ENCODE results near the gene OSBPL9. TPM values are rescaled to one million over a fixed set of nuclear protein-coding genes. Genes with fewer than 3 reads are reported as not detected.

Gene OSBPL9
- total and polyA plus RNA-seq, 2 experiments from 2014 or later = 82.7 to 102 TPM

GRCh38 chr1:51650198-51650597 is 33.3 kb downstream of the OSBPL9 start:
- H3K27ac ChIP-seq (ENCODE audit: low read depth) = 0 out of 2 replicates have a peak overlapping the region, but pooled peaks have one; percentile 48
- ATAC-seq (no peak), DNase-seq (ENCODE audit: low spot score) (no peak)
- no peak overlapping the region for H3K4me3 Mint-ChIP-seq
- H3K27ac Mint-ChIP-seq = peak overlapping the region; percentile 42; the same call in 1 of the 2 replicates
- no peaks in the 10 kb centered on the region for H3K9me3 Mint-ChIP-seq
- no peak overlapping the region for H3K4me3 ChIP-seq
- no peak overlapping the region for H2AFZ ChIP-seq
- no peaks in the 10 kb centered on the region for H3K27me3 Mint-ChIP-seq (ENCODE audit: insufficient read depth, low read depth, poor library complexity)
- H3K36me3 ChIP-seq (ENCODE audit: insufficient read depth) = no peaks in the 10 kb centered on the region
- no peaks in the 10 kb centered on the region for H3F3A ChIP-seq (replicated peaks; ENCODE audit: low read depth)
- H3K4me1 ChIP-seq (ENCODE audit: insufficient read depth) = peaks cover 27% of the 10 kb centered on the region; the same call in 1 of the 2 replicates
- no peaks in the 10 kb centered on the region for H3K27me3 ChIP-seq (ENCODE audit: insufficient read depth)
- H3K4me1 Mint-ChIP-seq = peaks cover 20% of the 10 kb centered on the region
- no peaks in the 10 kb centered on the region for H3K36me3 Mint-ChIP-seq (ENCODE audit: low read depth)
- no peaks in the 10 kb centered on the region for H3K9me2 ChIP-seq (ENCODE audit: insufficient read depth)
- H3K79me2 ChIP-seq (replicated peaks; ENCODE audit: insufficient read depth) = peaks cover 23% of the 10 kb centered on the region
- H3K4me2 ChIP-seq = 0 out of 2 replicates have a peak overlapping the region, but pooled peaks have one; percentile 9
- no peaks in the 10 kb centered on the region for H4K20me1 ChIP-seq (replicated peaks; ENCODE audit: insufficient read depth)
- TF ChIP-seq NANOG (IDR thresholded peaks at IDR 0.05; ENCODE audit: borderline replicate concordance) = no peak
- TF ChIP-seq ZNF114 (CRISPR knock-in tag; IDR thresholded peaks at IDR 0.05) = no peak
- no peak for TF ChIP-seq ZNF331 (CRISPR knock-in tag; IDR thresholded peaks at IDR 0.05; ENCODE audit: low read depth)
- TF ChIP-seq, protein P1, sequence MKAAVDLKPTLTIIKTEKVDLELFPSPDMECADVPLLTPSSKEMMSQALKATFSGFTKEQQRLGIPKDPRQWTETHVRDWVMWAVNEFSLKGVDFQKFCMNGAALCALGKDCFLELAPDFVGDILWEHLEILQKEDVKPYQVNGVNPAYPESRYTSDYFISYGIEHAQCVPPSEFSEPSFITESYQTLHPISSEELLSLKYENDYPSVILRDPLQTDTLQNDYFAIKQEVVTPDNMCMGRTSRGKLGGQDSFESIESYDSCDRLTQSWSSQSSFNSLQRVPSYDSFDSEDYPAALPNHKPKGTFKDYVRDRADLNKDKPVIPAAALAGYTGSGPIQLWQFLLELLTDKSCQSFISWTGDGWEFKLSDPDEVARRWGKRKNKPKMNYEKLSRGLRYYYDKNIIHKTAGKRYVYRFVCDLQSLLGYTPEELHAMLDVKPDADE (IDR thresholded peaks at IDR 0.05) = no peak
- no peak for TF ChIP-seq POLR2AphosphoS5 (IDR thresholded peaks at IDR 0.05; ENCODE audit: low read depth)
- no peak for TF ChIP-seq CREB1 (CRISPR knock-in tag; IDR thresholded peaks at IDR 0.05; ENCODE audit: low read depth)
- no peak for TF ChIP-seq REST (IDR thresholded peaks at IDR 0.05; ENCODE audit: unreplicated experiment)
- no peak for TF ChIP-seq EZH2 (IDR thresholded peaks at IDR 0.05; ENCODE audit: low read depth, unreplicated experiment)
- TF ChIP-seq JUNB (IDR thresholded peaks at IDR 0.05; ENCODE audit: unreplicated experiment) = no peak
- TF ChIP-seq EZH2phosphoT487 (IDR thresholded peaks at IDR 0.05; ENCODE audit: unreplicated experiment) = no peak
- TF ChIP-seq ZNF462 (CRISPR knock-in tag; IDR thresholded peaks at IDR 0.05) = no peak
- TF ChIP-seq, protein P2, sequence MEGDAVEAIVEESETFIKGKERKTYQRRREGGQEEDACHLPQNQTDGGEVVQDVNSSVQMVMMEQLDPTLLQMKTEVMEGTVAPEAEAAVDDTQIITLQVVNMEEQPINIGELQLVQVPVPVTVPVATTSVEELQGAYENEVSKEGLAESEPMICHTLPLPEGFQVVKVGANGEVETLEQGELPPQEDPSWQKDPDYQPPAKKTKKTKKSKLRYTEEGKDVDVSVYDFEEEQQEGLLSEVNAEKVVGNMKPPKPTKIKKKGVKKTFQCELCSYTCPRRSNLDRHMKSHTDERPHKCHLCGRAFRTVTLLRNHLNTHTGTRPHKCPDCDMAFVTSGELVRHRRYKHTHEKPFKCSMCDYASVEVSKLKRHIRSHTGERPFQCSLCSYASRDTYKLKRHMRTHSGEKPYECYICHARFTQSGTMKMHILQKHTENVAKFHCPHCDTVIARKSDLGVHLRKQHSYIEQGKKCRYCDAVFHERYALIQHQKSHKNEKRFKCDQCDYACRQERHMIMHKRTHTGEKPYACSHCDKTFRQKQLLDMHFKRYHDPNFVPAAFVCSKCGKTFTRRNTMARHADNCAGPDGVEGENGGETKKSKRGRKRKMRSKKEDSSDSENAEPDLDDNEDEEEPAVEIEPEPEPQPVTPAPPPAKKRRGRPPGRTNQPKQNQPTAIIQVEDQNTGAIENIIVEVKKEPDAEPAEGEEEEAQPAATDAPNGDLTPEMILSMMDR (conservative IDR thresholded peaks at IDR 0.05; ENCODE audit: low read depth in 2 of 2) = no peak
- no peak for TF ChIP-seq STAT1 (IDR thresholded peaks at IDR 0.05; ENCODE audit: unreplicated experiment)
